NOMO-1 treated with DMSO at 0.1 percent for 48 hours (cell line): ENCODE data around the gene SOST.

ENCODE experiments used
- DNase-seq: peaks from one replicate; lab custom pipeline; 2025; ENCODE audit not compliant: unreplicated experiment; lab: John Stamatoyannopoulos, UW

SOST gene

GRCh38 chr17:43774304-43775250, 16.0 kb upstream of the SOST start:
- no peak for DNase-seq

GRCh38 chr17:43772877-43773648, 14.5 kb upstream of the SOST start:
- DNase-seq: peak; percentile 97

DNA sequence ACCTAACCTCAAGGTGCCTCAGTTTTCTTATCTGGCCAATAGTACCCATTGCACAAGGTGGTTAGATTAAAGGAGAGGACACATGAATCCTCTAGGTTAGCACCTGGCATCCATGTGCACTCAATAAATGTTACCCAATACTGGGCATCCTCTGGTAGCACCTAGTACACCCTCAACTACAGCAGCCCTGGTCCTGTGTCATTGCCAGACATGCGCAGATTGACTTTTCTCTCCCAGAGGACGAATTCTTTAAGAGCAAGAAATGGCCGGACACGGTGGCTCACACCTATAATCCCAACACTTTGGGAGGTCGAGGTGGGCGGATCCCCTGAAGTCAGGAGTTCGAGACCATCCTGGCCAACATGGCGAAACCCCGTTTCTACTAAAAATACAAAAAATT, 12.9 kb upstream of the SOST start:
- no peak for DNase-seq

DNA sequence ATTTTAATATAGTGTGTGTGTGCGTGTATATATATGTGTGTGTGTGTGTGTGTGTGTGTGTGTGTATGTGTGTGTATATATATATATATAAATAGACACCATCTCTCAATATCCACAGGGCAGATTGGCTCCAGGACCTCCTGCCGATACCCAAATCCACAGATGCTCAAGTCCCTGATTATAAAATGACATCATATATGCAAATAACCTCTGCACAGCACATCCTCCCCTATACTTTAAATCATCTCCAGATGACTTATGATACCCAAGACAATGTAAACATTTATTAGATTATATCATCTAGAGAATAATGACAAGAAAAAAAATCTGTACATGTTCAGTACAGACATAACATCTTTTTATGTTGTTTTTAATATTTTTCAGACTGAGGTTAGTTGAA, 12.4 kb upstream of the SOST start:
- DNase-seq: no peak

DNA sequence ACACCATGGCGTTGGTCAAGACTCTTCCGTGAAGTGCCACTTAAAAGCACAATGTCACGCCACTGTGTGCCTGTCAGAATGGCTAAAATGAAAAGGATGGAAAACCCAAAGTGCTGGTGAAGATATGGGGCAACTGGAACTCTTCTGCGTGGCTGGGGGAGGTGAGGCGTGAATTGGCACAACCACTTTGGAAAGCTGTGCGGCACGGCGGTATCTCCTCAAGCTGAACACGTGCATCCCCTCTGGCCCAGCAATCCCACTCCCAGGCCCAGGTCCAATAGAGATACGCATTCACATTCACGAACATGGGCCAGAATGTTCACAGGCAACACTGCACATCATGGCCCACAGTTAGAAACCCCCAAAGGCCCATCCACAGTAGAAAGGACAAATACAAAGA, 11.3 kb upstream of the SOST start:
- DNase-seq: no peak

GRCh38 chr17:43769426-43769825, 10.8 kb upstream of the SOST start:
- no peak for DNase-seq

DNA sequence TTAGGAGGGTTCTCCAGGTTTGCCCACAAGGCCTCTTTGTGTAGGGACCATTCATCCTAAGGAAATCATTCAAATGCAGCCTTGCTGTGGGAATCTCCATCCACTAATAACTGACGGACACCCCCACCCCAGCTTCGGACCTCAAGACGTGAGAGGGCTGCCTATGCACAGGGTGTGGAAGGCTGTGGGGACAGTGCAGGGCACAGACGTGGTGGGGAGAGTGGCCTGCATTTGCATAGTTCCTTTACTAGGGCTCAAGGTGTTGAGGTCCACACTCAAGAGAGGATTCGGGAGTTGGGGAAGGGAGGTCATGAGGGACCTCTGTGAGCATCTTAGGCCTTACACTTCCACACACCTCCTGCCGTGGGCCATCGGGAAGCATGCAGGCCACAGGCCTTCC, 10.4 kb upstream of the SOST start:
- no peak for DNase-seq

DNA sequence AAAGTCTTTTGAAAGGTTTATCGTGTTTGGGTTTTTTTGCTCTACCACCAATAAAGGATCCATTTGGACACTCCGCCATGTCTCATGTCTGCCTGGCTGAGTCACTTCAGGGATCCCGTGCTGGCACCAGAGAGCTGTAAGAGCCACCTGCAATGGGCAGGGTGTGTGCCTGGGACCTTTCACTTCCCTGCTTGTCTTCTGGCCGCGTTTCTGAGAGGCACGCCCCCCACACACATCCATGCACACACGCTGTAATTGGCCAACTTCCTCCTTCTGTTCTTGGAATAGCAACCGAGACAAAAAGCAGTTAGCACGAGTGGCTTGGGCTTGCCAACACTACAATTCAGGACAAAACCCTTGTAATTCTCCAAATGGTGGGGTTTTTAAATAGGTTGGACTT, 9.8 kb upstream of the SOST start:
- DNase-seq: peak; percentile 97

DNA sequence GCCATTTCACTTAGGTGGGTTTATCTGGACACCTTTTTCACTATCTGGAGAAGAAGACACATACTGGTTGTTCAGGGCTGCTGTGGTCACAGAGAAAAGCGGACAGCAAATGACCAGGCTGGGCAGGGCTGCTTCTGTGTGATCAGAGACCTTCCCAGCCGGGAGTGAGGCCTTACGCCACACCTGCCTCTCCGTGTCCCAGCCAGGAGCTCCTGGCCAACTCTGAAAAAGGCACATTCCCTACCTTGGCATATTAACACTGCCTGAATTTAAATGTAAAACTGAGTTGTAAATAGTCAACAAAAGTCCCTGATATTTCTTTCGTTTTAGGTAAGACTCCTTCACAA, 9.1 kb upstream of the SOST start:
- no peak for DNase-seq

GRCh38 chr17:43767053-43767712, 8.6 kb upstream of the SOST start:
- peak; percentile 13 for DNase-seq

GRCh38 chr17:43766413-43767052, 7.9 kb upstream of the SOST start:
- no peak for DNase-seq

DNA sequence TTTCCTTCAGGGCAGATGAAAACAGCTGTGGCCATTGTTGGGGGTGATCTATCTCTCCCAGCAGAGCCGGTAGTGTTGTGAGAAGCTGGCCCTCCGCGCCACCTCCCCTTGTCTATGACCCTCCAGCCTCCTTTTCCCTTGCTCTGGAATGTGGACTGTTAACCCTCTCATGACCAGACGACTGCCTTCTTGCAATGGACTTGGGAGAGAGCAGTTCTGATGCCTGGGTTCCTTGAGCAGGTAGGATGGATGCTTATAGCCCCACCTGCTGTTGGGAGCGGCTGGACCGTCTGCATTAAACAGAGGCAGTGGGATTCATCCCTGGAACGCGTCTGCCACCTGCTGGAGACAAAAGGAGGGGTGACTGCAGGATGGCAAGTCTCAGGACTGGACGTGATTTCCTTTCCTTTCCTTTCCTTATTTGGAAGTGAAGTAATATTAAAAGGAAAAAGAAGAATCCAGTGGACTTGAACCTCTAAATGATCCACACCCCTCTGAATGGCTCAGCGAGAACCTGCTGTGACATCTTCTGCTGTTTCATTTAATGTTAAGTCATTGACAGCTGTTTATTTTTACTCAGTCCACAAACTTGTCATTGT, 1.8 kb upstream of the SOST start:
- DNase-seq: peak; percentile 78

DNA sequence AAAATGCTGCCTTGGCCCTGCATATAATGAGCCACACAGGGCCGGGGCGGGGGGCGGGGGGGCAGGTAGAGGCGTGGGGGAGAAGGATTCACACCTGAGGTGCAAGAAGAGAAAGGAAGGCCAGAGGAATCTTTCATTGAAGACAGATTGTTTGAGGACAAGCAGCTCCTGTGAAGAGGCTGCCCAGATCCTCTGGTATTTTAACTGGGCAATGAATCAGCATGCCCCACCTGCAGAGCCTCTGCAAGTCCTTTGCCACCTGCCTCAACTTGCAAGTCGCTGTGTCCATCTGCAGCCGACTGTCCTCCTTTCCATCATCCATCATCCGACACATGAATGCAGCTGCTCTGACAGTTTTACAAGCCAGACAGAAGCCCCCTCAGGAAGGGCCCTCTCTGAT, 1.2 kb upstream of the SOST start:
- no peak for DNase-seq

- DNase-seq: no peak
Observed at GRCh38 chr17:43758086-43758485, 505 bp downstream of the SOST start.

- no peak for DNase-seq
Observed at GRCh38 chr17:43757171-43757660, 1.4 kb downstream of the SOST start.

- DNase-seq: no peak
Observed at GRCh38 chr17:43756201-43756600, 2.4 kb downstream of the SOST start.

GRCh38 chr17:43755389-43755875, 3.2 kb downstream of the SOST start:
- peak; percentile 1 for DNase-seq

- no peak for DNase-seq
Observed at GRCh38 chr17:43754947-43755346, 3.6 kb downstream of the SOST start.

DNA sequence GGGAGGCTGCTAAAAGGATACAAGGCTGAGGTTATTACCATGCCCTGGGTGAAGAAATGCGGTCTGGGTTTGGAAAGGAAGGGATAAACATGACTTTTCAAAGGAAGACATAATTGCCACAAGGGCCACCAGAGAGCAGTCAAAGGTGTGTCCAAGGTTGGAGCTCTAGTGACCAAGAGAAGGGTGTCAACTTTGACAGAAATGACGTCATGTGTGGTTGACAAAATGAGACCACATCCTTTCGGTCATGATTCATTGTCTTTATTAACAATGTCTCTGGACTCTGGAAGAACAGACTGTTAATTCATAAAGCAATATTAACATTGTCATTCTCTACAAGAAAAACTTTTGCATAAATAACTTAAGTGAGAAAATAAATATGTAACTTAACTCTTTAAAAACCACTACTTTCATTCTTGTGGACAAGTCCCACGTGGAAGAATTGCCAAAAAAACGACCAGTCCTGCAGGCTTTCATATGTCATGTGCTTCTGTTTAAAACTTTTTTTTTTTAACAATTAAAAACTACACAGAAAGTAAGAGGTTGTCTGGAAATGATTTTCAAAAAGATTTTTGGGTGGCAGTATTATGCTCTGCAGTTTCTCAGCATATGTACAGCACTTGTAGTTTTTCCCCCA, 5.0 kb downstream of the SOST start:
- peak; percentile 60 for DNase-seq

GRCh38 chr17:43750153-43750552, 8.4 kb downstream of the SOST start:
- no peak for DNase-seq
